D341Med (cell line): ENCODE measurements around the gene FOXN1.
"Not testable (repeated sequence)": the region's sequence is repeated elsewhere in the genome, so short reads cannot be mapped to it uniquely, and the experiment has no call there.

Experiments used
- DNase-seq: peaks from one replicate; pipeline ENCODE4 v3.0.0; 2012; ENCODE audit warnings: low spot score

FOXN1 gene

GRCh38 chr17:28499684-28500357, 6.3 kb upstream of the FOXN1 start:
- DNase-seq = no peak

- DNase-seq = peak; percentile 87
Measured at GRCh38 chr17:28500712-28501379, 5.3 kb upstream of the FOXN1 start.

- DNase-seq = peak; percentile 68
Measured at GRCh38 chr17:28501421-28502284, 4.5 kb upstream of the FOXN1 start.

DNA sequence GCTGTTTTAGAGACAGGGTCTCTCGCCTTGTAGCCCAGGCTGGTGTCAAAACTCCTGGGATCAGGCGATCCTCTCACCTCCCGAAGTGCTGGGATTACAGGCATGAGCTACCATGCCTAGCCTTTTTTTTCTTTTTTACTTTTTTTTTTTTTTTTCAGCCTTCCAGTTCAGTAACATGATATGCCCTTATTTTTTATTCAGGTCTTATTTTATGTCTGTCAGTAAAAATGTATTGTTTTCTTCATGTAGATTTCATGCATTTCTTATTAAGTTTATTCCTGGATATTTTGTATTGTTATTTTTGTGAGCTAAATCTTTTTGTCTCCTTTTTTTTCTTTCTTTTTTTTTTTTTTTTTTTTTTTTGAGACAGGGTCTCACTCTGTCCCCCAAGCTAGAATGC, 2.7 kb upstream of the FOXN1 start:
- DNase-seq = no peak

DNA sequence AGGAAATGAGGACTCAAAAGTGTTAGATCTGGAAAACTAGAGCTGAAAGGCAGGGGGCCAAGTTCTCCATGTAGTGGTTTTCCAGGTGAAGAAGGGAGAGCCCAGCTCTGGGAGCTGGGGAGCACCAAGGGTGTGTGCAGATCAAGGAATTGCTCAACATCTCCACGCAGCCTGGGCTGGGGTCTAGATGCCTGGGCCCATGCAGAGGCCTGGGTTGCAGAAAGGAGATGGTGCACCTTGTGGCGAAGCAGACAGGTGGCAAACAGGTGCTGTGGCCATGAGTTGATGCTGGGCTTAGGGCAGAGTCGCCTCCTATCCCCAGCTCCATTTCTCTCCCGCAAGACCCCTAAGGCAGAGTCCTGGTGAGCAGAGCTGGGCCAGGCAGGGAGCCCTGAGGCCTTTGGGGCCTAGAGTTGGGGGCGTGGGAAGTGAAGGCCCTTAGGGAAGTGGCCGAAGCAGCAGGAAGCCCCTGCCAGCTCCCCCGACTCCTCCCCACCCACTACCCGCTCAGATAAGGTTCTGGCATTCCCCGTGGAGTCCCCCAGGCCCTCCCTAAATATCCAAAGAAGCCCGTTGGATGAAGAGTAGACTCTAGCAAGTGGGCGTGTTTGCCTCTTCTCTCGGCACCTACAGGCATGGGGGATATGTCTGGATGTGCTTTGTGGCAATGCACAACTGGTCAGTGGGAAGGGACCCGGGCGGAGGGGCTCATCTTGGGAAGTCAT, 777 bp downstream of the FOXN1 start:
- no peak for DNase-seq

- no peak for DNase-seq
Measured at GRCh38 chr17:28507567-28508203, 1.5 kb downstream of the FOXN1 start.

DNA sequence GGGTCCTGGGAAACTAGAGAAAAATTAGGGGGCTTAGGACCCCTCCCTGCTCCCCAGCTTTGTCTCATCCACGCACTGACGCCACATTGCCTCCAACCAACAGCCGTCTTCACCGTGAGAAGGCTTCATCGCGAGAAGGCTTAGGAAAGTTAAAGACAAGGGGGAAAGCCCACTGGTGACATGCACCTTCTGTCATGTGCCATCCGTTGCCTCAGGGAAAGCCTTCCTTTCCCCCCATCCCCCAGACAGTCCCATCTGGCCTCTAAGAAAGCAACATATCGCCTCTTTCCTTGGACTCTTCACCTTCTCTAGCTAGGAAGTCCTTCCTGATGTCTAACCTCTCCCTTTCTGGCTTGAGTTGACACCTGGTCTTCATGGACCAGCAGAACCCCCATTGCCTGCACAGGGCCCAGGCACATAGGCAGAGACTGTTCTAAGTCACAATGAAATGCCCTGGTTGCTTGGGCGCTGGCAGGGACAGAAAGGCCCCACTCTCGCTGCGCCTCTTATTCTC, 2.1 kb downstream of the FOXN1 start:
- no peak for DNase-seq

- no peak for DNase-seq
Measured at GRCh38 chr17:28509789-28510188, 3.6 kb downstream of the FOXN1 start.

DNA sequence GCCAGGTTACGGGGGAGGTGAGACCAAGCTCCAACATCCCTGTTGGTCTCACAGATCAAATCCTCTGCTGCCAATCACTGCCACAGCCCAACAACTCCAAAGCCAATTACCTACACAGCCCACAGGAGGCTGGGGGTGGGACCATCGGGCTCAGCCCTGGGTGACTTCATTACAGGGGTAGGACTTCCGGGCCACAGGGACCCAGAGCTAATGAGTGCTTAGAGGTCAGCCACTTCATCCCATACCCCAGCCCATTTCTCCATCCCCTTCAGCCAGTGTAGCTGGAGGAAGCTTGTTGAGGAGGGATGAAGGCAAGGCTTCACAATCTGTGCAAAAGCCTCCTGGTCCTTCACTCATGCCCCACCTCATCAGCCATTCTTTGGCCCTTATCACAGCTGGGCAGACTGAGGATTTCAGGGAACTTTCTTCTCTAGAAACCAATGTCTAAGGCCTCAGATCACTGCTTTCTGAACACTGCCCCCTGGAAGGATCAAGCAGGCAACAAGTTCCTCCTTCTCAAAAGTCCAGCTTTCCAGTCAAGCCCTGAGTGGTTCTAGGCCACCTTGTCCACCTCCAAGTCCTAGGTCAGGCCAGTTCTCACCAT, 5.8 kb downstream of the FOXN1 start:
- no peak for DNase-seq

DNA sequence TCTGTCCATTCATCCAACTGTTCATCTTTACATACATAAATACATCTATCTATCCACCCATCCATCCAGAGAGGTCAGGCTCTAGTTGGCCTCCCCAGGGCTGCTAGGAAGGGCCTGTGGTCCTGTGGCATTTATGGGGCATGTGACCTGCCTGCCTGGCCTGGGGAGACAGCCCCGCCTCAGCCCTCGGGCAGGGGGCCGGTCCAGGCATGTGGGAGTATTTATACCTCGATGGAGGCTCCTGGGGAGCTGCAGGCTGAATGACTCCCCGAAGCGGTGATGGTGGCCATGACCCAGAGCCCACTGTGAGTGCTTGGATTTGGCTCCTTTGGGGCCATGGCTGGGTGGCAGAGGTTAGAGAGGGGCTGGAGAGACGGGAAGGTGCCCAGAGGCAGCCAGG, 7.3 kb downstream of the FOXN1 start:
- no peak for DNase-seq

DNA sequence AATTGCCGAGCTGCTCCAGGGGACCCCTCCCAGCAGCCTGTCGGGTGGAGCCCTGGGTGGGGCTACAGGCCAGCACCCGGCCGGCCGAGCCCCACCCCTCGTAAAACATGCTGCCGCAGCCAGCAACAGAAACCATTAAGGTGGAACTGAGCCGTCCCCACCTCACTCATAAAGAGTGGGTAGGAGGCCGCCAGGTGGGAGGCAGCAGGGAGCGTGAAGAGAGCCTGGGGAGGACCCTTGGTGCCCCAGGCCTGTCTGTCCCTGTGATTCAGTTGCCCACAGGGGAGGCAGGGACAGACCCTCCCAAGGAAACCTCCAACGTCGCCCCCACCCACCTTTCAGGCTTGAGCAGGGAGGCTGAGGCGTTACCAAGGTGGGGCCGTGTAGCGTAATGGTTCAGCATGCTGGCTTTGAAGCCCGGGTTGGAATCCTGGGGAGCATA, 8.4 kb downstream of the FOXN1 start:
- DNase-seq = no peak

DNA sequence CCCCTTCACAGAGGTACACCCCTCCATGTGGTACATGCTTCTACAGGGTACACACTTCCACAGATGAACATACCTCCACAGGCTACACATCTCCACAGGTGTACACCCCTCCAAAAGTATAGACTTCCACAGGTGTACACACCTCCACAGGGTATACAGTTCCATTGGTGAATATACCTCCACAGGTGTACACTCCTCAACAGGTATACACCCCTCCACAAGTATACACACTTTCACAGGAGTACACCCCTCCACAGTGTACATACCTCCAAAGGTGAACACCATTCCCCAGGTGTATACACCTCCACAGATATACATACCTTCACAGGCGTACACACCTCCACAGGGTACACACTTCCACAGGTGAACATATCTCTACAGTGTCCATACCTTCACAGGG, 9.4 kb downstream of the FOXN1 start:
- DNase-seq = no peak

- no peak for DNase-seq
Measured at GRCh38 chr17:28518132-28518531, 12.0 kb downstream of the FOXN1 start.

GRCh38 chr17:28518578-28518977, 12.4 kb downstream of the FOXN1 start:
- DNase-seq = no peak

DNA sequence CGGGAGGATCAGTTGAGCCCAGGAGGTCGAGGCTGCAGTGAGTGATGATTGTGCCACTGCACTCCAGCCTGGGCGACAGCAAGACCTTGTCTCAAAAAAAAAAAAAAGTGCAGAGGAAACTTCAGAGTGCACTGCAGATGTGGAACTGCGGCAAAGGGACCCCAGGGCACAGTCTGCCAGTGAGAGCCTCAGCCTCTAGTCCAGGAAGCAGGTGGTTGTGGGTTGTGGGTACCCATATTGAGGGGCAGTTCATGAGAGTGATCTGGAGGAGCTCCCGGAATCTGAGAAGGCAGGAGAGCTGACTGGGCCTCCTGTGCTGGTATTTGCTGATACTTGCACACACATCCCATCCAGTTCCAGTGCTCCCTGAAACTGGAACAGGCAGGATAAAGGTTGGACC, 13.1 kb downstream of the FOXN1 start:
- no peak for DNase-seq

DNA sequence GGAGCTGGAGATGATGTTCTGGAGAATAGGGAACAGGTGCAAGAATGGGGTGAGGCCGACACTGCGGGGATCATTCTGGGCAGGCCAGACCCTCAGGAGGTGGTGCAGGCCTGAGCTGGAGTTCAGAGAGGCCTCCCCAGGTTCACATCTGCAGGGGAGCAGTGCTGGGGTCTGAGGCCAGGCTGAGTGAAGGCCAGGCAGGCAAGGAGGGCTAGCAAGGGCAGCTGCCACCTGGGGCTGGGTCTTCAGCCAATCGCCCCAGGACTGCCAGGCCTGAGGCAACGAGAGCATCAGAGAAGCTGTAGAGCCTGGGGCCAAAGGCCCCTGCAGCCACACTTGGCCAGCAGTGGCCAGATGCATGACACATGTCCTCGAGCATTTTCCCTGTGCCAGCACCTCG, 14.5 kb downstream of the FOXN1 start:
- DNase-seq = no peak

- DNase-seq = no peak
Measured at GRCh38 chr17:28521311-28522085, 15.3 kb downstream of the FOXN1 start.

- DNase-seq = not testable (repeated sequence)
Measured at GRCh38 chr17:28522281-28522680, 16.1 kb downstream of the FOXN1 start.

GRCh38 chr17:28523186-28523585, 17.0 kb downstream of the FOXN1 start:
- DNase-seq = no peak

GRCh38 chr17:28523876-28524275, 17.7 kb downstream of the FOXN1 start:
- no peak for DNase-seq
